Fibroblast of mammary gland (primary cell): ENCODE results near the gene TGFB2.

Experiments
- DNase-seq: peaks from one replicate; pipeline ENCODE4 v3.0.0-alpha.2; 2010; ENCODE audit warnings: low read depth
- H3K4me3 ChIP-seq: 2 replicates; pipeline ENCODE4 v1.5.1; 2011; ENCODE audit warnings: low read depth, mild to moderate bottlenecking, low read length, moderate library complexity; ENCODE audit not compliant: control insufficient read depth
- TF ChIP-seq, protein P1 (sequence below): conservative IDR thresholded peaks from 2 replicates; pipeline ENCODE4 v1.5.1; 2011; ENCODE audit warnings: low read depth, low read length, inconsistent platforms; ENCODE audit not compliant: control insufficient read depth, insufficient read depth

TGFB2 gene

DNA sequence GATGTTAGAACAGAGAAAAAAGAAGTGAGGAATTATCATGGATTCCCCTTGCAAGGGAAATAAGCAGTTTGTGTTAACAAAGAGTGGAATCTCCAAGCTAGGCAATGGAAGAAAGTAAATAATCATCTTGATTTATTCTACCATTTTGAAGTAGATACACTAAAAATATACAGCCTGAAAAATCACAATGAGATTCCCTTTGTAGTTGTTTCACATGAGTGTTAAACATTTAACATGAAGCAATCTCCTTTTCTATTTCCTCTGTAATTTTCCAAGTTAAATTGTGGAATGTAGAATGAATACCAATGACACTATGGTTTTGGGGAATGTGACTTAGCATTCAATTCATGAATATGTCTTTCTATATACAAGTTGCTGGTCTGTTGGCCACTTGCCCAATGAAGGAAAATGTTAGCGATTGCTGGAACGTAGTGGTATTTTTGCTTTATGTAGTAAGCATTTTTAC is 5.7 kb downstream of the TGFB2 start:
- DNase-seq, result no peak
- TF ChIP-seq, protein P1, sequence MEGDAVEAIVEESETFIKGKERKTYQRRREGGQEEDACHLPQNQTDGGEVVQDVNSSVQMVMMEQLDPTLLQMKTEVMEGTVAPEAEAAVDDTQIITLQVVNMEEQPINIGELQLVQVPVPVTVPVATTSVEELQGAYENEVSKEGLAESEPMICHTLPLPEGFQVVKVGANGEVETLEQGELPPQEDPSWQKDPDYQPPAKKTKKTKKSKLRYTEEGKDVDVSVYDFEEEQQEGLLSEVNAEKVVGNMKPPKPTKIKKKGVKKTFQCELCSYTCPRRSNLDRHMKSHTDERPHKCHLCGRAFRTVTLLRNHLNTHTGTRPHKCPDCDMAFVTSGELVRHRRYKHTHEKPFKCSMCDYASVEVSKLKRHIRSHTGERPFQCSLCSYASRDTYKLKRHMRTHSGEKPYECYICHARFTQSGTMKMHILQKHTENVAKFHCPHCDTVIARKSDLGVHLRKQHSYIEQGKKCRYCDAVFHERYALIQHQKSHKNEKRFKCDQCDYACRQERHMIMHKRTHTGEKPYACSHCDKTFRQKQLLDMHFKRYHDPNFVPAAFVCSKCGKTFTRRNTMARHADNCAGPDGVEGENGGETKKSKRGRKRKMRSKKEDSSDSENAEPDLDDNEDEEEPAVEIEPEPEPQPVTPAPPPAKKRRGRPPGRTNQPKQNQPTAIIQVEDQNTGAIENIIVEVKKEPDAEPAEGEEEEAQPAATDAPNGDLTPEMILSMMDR, result no peak
- H3K4me3 ChIP-seq, result no peak overlapping the region

DNA sequence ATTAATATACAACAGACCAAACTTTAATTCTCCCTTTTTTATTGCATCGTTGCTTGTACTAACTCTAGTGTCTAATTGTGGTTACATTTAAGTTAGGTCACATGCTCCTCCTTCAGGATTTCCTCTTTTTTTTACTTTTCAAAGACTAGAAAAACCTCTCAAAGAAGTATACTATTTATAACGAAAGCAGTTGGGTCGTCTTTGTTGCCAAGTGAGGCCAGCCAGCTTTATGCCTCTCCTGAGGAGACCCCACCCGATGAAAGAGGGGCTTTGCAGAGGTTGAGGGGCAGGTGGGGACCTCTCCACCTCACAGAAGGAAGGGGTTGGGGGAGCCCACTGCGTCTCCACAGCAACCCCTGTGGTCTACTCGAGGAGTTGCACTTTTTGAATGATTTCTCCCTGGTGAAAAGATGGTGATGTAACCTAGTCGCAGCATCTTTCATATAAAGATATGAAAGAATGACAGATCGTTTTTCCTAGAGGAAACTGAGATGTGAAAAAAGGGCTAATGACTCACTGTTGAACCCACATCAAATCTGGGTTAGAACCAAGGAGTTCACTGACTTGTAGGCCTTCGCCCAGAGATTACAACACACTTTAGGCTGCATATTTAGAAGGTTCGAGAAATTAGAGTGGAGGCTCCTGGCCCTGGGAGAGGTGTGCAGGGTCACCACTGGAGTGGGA is 6.4 kb downstream of the TGFB2 start:
- TF ChIP-seq, protein P1, result peak; percentile 52
- peak; percentile 75 for DNase-seq
- peak overlapping the region; percentile 28 for H3K4me3 ChIP-seq

DNA sequence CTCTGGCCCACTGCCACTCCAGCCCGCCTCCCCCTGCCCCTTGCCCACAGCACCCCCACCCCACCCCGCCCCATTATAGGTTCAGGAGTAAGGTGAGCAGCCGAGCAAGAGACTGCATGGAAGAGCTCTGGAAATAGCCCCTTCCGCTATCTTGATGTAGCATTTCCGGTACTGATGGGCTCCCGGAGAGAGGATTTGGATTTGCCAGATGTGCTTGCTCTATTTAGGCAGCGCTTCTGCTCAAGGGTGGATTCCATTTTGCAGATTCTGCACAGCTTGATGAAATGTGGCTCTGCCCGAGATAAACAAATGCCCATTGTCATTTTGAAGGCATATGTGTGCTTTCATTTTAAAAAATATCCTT is 6.9 kb downstream of the TGFB2 start:
- TF ChIP-seq, protein P1, result no peak
- H3K4me3 ChIP-seq, result no peak overlapping the region
- no peak for DNase-seq

DNA sequence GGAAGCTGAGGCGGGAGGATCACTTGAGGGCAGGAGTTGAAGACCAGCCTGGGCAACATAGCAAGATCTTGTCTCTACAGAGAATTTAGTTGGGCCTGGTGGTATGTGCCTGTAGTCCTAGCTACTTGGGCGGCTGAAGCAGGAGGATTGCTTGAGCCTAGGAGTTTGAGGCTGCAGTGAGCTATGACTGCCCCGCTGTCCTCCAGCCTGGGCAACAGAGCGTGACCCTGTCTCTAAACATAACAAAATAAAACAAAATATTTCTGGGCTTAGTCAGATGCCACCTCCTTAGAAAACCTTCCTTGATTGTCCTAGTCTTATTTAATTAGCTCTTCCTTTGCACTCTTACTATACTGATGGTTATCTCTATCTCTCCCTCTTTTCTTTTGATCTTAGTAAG is 8.5 kb downstream of the TGFB2 start:
- TF ChIP-seq, protein P1, result no peak
- no peak overlapping the region for H3K4me3 ChIP-seq
- no peak for DNase-seq

DNA sequence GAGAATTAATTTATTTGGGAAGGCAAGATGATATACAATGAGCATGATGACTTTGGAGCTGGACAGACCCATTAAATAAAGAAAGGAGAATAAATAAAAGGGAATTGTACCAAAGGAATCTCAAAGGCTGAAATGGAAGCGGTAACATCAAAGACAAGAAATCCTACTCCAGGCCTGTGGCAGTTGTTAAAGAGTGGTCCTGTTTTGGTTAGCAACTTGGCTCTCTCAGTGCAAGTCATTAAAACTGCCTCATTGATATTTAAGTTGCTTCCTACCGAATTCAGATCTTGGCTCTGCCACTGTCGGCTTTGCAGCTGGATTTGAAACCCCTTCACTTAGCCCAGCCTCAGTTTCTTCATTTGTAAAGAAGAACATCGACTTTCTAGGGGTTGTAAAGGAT is 10.1 kb downstream of the TGFB2 start:
- no peak overlapping the region for H3K4me3 ChIP-seq
- TF ChIP-seq, protein P1, result no peak
- DNase-seq, result no peak

DNA sequence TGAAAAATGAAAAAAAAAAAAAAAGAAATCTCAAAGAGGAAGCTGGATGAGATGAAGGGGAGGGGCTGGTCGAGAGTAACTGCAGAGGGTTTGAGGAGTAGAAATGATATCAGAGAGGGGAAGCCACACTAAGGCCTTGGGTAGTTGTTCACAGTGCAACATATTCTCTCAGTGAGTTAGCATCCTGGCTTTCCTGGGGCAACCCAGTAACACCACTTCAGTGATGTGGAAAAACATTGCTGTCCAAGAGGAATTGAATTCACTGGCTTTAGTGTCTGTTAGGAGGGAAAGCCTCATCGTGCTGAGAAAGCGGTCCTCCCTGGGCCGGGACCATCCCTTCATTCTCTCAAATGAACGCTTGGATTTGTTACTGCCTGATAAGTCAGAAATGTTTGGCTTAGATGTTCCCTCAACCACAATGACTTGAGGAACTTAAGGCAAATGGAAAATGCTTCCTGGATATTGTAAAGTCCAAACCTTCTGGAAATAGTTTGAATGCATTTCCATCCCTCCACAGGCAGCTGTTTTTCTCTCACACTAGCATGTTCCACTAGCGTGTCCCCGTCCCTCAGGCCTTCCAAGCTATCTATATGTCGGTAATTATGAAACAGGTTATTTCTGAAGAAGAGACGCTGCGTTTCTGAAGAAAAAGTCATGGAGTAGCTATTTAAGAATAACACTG is 12.2 kb downstream of the TGFB2 start:
- no peak for DNase-seq
- TF ChIP-seq, protein P1, result no peak
- no peak overlapping the region for H3K4me3 ChIP-seq
